GM12878 (cell line): Measurements from ENCODE around the gene ANTXR1. TPM values are rescaled to one million over a fixed set of nuclear protein-coding genes. Genes with fewer than 3 reads are reported as not detected.

Experiments used
- ATAC-seq: fragments of 200-7000 bp; cut with Tn5 transposase; 3 replicates; pipeline ENCODE4 v1.9.1; 2020; ENCODE audit warnings: mild to moderate bottlenecking, moderate library complexity
- BruUV-seq: library from RNA; stranded (reverse); fragments of 400-500 nt; replicated peaks from 2 replicates; lab custom pipeline; 2021; lab: Mats Ljungman, UMichigan
- CTCF ChIA-PET: fragments of 300-600 bp; sonication (Branson Sonifier 250); formaldehyde crosslinking; extraction: SDS; loops from one replicate; lab custom pipeline; 2021; ENCODE audit warnings: inconsistent platforms; lab: Yijun Ruan, JAX
- POLR2A ChIA-PET: fragments of 350-600 bp; formaldehyde crosslinking; extraction: SDS; loops from one replicate; lab custom pipeline; 2021; ENCODE audit warnings: inconsistent platforms; lab: Charles Lee
- RAD21 ChIA-PET: fragments of 300-600 bp; sonication (Branson Sonifier 250); formaldehyde crosslinking; loops from one replicate; lab custom pipeline; 2023; ENCODE audit warnings: antibody characterized with exemption; ENCODE audit not compliant: unreplicated experiment; lab: Charles Lee
- SMC1A ChIA-PET: fragments of 300-600 bp; sonication (Branson Sonifier 250); formaldehyde crosslinking; loops from one replicate; lab custom pipeline; 2023; ENCODE audit not compliant: unreplicated experiment, uncharacterized antibody; lab: Charles Lee
- DNase-seq: peaks from one replicate; pipeline ENCODE4 v3.0.0-alpha.2; 2011; ENCODE audit warnings: low read depth, low spot score
- FAIRE-seq: peaks from 3 replicates; lab custom pipeline; 2011; peaks lifted over from hg19 to GRCh38; lab: Jason Lieb, UNC
- H2AFZ ChIP-seq: 2 replicates; pipeline ENCODE4 v1.6.0; 2011; ENCODE audit warnings: low read depth, low read length, control low read depth; ENCODE audit not compliant: control insufficient read depth
- H3K27ac ChIP-seq: 2 replicates; pipeline ENCODE4 v1.5.1; 2011; ENCODE audit warnings: control low read depth; ENCODE audit not compliant: control insufficient read depth, insufficient read depth
- H3K27me3 ChIP-seq, 2 experiments: replicated peaks in 1 of 2; 2 replicates each; pipeline versions ENCODE4 v1.6.0 to v1.6.1; 2011; ENCODE audit warnings: low read length in 1 of 2; ENCODE audit not compliant: control insufficient read depth in 2 of 2, insufficient read depth in 2 of 2
- H3K36me3 ChIP-seq, 2 experiments: 2 replicates each; pipeline ENCODE4 v1.5.1; 2011; ENCODE audit warnings: low read length in 1 of 2; ENCODE audit not compliant: control insufficient read depth in 2 of 2, insufficient read depth in 2 of 2
- H3K4me1 ChIP-seq: 2 replicates; pipeline ENCODE4 v1.6.1; 2011; ENCODE audit warnings: mild to moderate bottlenecking, low read length, moderate library complexity, mixed read lengths; ENCODE audit not compliant: control insufficient read depth, insufficient read depth
- H3K4me2 ChIP-seq: 2 replicates; pipeline ENCODE4 v1.6.0; 2011; ENCODE audit warnings: control low read depth; ENCODE audit not compliant: control insufficient read depth, insufficient read depth
- H3K4me3 ChIP-seq: fragments of 200-600 bp; sonication (generic); 2 replicates; pipeline ENCODE4 v1.5.1; 2016
- H3K79me2 ChIP-seq: 2 replicates; pipeline ENCODE4 v1.6.0; 2011; ENCODE audit warnings: low read length; ENCODE audit not compliant: control insufficient read depth, insufficient read depth
- H3K9ac ChIP-seq: 2 replicates; pipeline ENCODE4 v1.8.0; 2011; ENCODE audit warnings: low read length, control low read depth, mixed read lengths; ENCODE audit not compliant: control insufficient read depth, insufficient read depth
- H3K9me3 ChIP-seq: replicated peaks from 3 replicates; pipeline ENCODE4 v1.5.1; 2011; ENCODE audit warnings: mild to moderate bottlenecking, low read length; ENCODE audit not compliant: control insufficient read depth, insufficient read depth
- H4K20me1 ChIP-seq: 2 replicates; pipeline ENCODE4 v1.6.0; 2011; ENCODE audit not compliant: control insufficient read depth, insufficient read depth
- ATF2 ChIP-seq: IDR thresholded peaks from 2 replicates; pipeline ENCODE4 v1.6.1; 2012; ENCODE audit warnings: low read length, inconsistent platforms
- E4F1 ChIP-seq: fragments of 450-650 bp; IDR thresholded peaks from 2 replicates; pipeline ENCODE4 v1.6.1; 2018; ENCODE audit warnings: borderline replicate concordance, mild to moderate bottlenecking; ENCODE audit not compliant: partially characterized antibody
- MAX ChIP-seq: IDR thresholded peaks from 2 replicates; pipeline ENCODE4 v1.6.1; 2012; ENCODE audit warnings: low read depth, low read length, improper control_type of control experiment
- MEF2B ChIP-seq: fragments of 450-650 bp; IDR thresholded peaks from 2 replicates; pipeline ENCODE4 v1.6.1; 2018; ENCODE audit warnings: mild to moderate bottlenecking, moderate library complexity; ENCODE audit not compliant: partially characterized antibody, poor library complexity, severe bottlenecking
- MTA3 ChIP-seq: IDR thresholded peaks from 2 replicates; pipeline ENCODE4 v1.6.1; 2012; ENCODE audit warnings: low read length, inconsistent platforms, borderline replicate concordance
- SMAD5 ChIP-seq: IDR thresholded peaks from 2 replicates; pipeline ENCODE4 v1.6.1; 2016; ENCODE audit warnings: antibody characterized with exemption, low read depth
- WGBS: methylation state at CpG from one replicate; pipeline ENCODE4 v1.1.6; 2016; ENCODE audit warnings: low lambda C conversion rate; ENCODE audit not compliant: insufficient replicate concordance, insufficient coverage; ENCODE audit errors: missing lambda C conversion rate; 5-methylcytosine and 5-hydroxymethylcytosine counted together
- in situ Hi-C: fragments of 300-500 bp; cut with MboI; formaldehyde crosslinking; loops from 9 replicates; pipeline ENCODE4 v1.14.3; 2018; ENCODE audit warnings: mixed read lengths
- intact Hi-C: fragments of 100-400 bp; cut with micrococcal nuclease; formaldehyde crosslinking; loops from one replicate; pipeline ENCODE4 v1.14.2; 2022; ENCODE audit not compliant: unreplicated experiment
- polyA plus RNA-seq, 11 experiments: library from polyadenylated mRNA; depleted of rRNA in 4 of 11; unstranded in 6 of 11; stranded (reverse) in 5 of 11; fragments of >200 nt; fragmentation: Nextera tagmentation in 4 of 11; fragmentation: Illumina TruSeq in 1 of 11; extraction: Ambion mirVana in 4 of 11; extraction: Trizol in 1 of 11; gene quantifications; 1 replicate in 1 of 11; 2 replicates in 10 of 11; pipeline versions ENCODE4 v1.2.1 to v1.2.3, GENCODE V29; 2011 to 2016; ENCODE audit warnings: inconsistent platforms in 2 of 11, missing spikeins in 2 of 11, low read depth in 1 of 11
- total RNA-seq, 4 experiments: library from RNA; depleted of rRNA in 3 of 4; stranded (reverse); fragments of >200 nt in 3 of 4; fragmentation: Illumina TruSeq in 1 of 4; extraction: Trizol in 1 of 4; gene quantifications; 2 replicates each; pipeline versions ENCODE4 v1.2.1 to v1.2.3, GENCODE V29; 2013 to 2021

Gene ANTXR1
- total and polyA plus RNA-seq, 10 of the 15 experiments (the other 5 are each of a cell fraction or from before 2014, with no cell fraction given) = 0.09 to 0.26 TPM; not detected in 8

GRCh38 chr2:69073928-69074570 lies 61.1 kb downstream of the ANTXR1 start:
- H3K9ac ChIP-seq = no peak overlapping the region
- TF ChIP-seq SMAD5 (no peak), MAX (no peak), E4F1 (no peak), ATF2 (no peak), MTA3 (no peak), MEF2B (no peak)
- in situ Hi-C loops (no loop called here), intact Hi-C loops (no loop called here)
- H4K20me1 ChIP-seq = no peaks in the 10 kb centered on the region
- H3K4me3 ChIP-seq = no peak overlapping the region
- H3K4me1 ChIP-seq = no peaks in the 10 kb centered on the region
- ChIA-PET CTCF (no interaction called here), SMC1A (no interaction called here), RAD21 (no interaction called here), POLR2A (no interaction called here)
- FAIRE-seq = no peak
- H3K79me2 ChIP-seq = no peaks in the 10 kb centered on the region
- H3K4me2 ChIP-seq = no peak overlapping the region
- 0% methylated on average over 1 of the region's 1 CpG for WGBS
- BruUV-seq = no TSS peak
- H2AFZ ChIP-seq = no peak overlapping the region
- H3K9me3 ChIP-seq = no peaks in the 10 kb centered on the region
- peaks cover 3 to 4% of the 10 kb centered on the region in 2 experiments; a peak in 3 of 4 replicates for H3K27me3 ChIP-seq
- H3K36me3 ChIP-seq = no peaks in the 10 kb centered on the region
- no peak for ATAC-seq
- H3K27ac ChIP-seq = no peak overlapping the region
- no peak for DNase-seq
